NCI-H1105 (cell line): ENCODE results near the gene CSAD.
A peak's percentile ranks its signal among the peaks of the same experiment; 100 is the strongest.
"Not testable (repeated sequence)": the region's sequence is repeated elsewhere in the genome, so short reads cannot be mapped to it uniquely, and the experiment has no call there.

Experiments
- DNase-seq: peaks from one replicate; lab custom pipeline; 2025; lab: John Stamatoyannopoulos, UW

The CSAD gene

GRCh38 chr12:53218551-53219291 is 38.0 kb upstream of the CSAD start:
- no peak for DNase-seq

GRCh38 chr12:53217931-53218307 is 37.2 kb upstream of the CSAD start:
- DNase-seq, result no peak

GRCh38 chr12:53217051-53217930 is 36.6 kb upstream of the CSAD start:
- DNase-seq, result no peak

GRCh38 chr12:53215497-53215896 is 34.8 kb upstream of the CSAD start:
- DNase-seq, result no peak

GRCh38 chr12:53214687-53215455 is 34.1 kb upstream of the CSAD start:
- no peak for DNase-seq

GRCh38 chr12:53214221-53214620 is 33.5 kb upstream of the CSAD start:
- DNase-seq, result no peak

GRCh38 chr12:53213348-53213747 is 32.6 kb upstream of the CSAD start:
- DNase-seq, result peak; percentile 60

- DNase-seq, result no peak
Observed at GRCh38 chr12:53212931-53213330, 32.2 kb upstream of the CSAD start.

GRCh38 chr12:53211476-53212381 is 31.0 kb upstream of the CSAD start:
- no peak for DNase-seq

GRCh38 chr12:53210843-53211242 is 30.1 kb upstream of the CSAD start:
- DNase-seq, result no peak

- DNase-seq, result no peak
Observed at GRCh38 chr12:53208877-53209463, 28.2 kb upstream of the CSAD start.

GRCh38 chr12:53208435-53208834 is 27.7 kb upstream of the CSAD start:
- DNase-seq, result no peak

GRCh38 chr12:53207042-53207441 is 26.3 kb upstream of the CSAD start, which contains the start of gene ITGB7:
Gene ITGB7 (minus strand): TSS chr12:53207251. CDS start chr12:53200443, 6,808 bp downstream.
- no peak for DNase-seq

- no peak for DNase-seq
Observed at GRCh38 chr12:53205747-53206419, 25.2 kb upstream of the CSAD start.

GRCh38 chr12:53204351-53204750 is 23.6 kb upstream of the CSAD start:
- DNase-seq, result no peak

- DNase-seq, result not testable (repeated sequence)
Observed at GRCh38 chr12:53202316-53202715, 21.6 kb upstream of the CSAD start.

GRCh38 chr12:53201639-53202038 is 20.9 kb upstream of the CSAD start:
- no peak for DNase-seq

GRCh38 chr12:53201177-53201541 is 20.4 kb upstream of the CSAD start:
- DNase-seq, result no peak

- DNase-seq, result no peak
Observed at GRCh38 chr12:53200458-53201176, 19.9 kb upstream of the CSAD start.

- no peak for DNase-seq
Observed at GRCh38 chr12:53200107-53200457, 19.4 kb upstream of the CSAD start.
